HG02885 (cell line): Measurements from ENCODE around the gene TFF3.

ENCODE experiments used
- ATAC-seq: cut with Tn5 transposase; IDR thresholded peaks from one replicate; pipeline ENCODE4 v1.9.1; 2021; ENCODE audit warnings: mild to moderate bottlenecking; ENCODE audit not compliant: unreplicated experiment, poor library complexity

The TFF3 gene

GRCh38 chr21:42291751-42292562 is 23.3 kb downstream of the TFF3 start:
- no peak for ATAC-seq

DNA sequence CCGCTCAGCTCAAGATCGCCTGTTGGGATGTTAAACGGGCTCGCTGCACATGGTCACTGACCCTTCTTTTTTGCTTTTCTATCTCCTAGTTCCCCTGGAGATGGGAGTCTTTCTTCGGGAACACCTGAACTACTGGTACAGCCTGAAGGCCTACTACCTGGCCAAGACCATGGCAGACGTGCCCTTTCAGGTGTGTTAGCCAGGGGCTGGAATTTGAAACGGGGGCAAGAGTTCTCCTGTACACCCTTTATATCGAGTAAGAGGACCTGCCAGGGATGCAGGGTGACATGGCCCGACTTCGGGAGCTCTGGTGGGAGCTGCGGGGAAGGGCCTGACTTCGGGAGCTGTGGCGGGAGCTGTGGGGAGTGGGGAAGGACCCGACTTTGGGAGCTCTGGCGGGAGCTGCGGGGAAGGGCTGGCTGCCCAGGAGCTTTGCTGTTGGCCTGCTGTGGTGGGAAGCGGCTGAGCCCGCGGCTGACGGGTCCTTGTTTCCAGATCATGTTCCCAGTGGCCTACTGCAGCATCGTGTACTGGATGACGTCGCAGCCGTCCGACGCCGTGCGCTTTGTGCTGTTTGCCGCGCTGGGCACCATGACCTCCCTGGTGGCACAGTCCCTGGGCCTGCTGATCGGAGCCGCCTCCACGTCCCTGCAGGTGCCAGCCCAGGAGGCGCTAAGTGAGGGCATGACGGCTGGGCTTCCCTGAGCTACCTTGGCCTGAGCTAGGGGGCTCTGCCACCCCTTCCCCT is 24.0 kb downstream of the TFF3 start:
- no peak for ATAC-seq

- ATAC-seq: no peak
These were observed 24.7 kb downstream of the TFF3 start for GRCh38 chr21:42290505-42290904.

DNA sequence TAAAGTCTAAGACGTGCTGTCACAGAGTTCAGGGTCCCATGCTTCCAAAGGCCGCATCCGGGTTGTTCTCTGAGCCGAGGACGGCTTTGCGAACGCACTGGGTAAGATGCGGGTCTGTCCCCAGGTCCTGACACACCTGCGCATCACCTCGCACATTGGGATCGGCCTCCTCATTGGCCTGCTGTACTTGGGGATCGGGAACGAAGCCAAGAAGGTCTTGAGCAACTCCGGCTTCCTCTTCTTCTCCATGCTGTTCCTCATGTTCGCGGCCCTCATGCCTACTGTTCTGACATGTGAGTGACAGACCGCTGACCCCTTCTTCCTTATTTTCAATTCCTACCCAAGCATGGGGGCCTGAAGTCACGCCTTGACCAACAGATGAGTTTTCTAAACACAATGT is 25.3 kb downstream of the TFF3 start:
- ATAC-seq: no peak

DNA sequence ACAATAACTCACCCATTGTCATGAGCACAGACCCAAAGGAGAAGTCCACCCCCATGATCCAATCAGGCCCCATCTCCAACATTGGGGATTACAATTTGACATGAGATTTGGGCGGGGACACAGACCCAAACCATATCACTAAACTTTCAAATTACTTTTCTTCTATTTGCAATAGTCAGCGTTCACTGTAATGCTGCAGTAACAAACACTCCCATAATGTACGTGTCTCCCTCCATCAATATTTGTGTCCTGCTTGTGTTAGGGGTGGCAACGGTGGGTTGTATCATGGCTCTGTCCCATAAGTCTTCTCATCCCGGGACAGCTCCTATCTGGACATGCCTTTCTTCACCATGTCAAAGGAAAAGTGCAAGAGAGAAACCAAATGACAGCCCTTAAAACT is 26.2 kb downstream of the TFF3 start:
- no peak for ATAC-seq

GRCh38 chr21:42287193-42288083 is 27.8 kb downstream of the TFF3 start:
- no peak for ATAC-seq

GRCh38 chr21:42286416-42286815 is 28.8 kb downstream of the TFF3 start:
- peak; percentile 60 for ATAC-seq

DNA sequence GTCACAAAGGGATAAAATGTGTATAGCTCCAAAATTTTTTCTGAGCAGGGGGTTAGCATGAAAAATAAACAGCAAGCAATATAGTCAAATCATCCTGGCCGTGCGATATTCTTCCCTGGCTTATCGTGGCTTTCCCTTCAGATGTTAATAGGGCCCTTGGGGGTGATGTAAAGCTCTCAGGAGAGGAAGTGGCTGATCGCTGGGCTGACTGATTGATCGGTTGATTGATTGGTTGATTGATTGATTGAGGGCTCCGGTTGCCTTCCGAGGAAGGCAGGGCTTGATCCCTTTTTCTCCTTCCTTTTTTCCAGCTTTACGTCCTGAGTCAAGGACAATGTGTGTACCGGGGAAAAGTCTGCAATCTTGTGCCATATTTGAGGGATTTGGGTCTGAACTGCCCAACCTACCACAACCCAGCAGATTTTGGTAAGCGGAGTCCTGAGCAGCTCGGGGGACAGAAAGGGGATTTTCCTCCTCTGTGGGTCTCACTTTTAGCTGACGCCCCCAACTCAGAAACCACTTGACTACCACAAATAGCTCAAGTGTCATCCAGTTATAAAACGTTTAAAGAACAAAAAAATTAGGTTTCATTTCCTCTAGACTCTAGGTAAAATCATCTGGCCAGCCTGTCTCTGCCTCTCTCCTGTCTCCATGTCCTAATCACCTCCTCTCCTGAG is 29.5 kb downstream of the TFF3 start:
- peak; percentile 29 for ATAC-seq

- ATAC-seq: no peak
These were observed 32.5 kb downstream of the TFF3 start for GRCh38 chr21:42282715-42283114.

DNA sequence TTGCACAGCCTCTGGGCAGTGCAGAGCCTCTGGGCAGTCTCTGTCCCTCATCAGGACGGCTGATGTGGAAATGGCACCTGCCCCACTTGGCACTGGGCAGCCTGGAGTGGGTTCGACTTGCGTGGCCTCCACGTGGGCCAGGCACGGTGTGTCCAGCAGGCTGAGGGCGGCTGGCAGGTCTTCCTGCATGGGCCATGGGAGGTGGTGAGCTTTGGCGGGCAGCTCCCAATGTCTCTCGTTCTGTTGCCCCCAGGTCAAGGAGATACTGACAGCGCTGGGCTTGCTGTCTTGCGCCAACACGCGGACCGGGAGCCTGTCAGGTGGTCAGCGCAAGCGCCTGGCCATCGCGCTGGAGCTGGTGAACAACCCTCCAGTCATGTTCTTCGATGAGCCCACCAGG is 33.2 kb downstream of the TFF3 start:
- ATAC-seq: no peak

DNA sequence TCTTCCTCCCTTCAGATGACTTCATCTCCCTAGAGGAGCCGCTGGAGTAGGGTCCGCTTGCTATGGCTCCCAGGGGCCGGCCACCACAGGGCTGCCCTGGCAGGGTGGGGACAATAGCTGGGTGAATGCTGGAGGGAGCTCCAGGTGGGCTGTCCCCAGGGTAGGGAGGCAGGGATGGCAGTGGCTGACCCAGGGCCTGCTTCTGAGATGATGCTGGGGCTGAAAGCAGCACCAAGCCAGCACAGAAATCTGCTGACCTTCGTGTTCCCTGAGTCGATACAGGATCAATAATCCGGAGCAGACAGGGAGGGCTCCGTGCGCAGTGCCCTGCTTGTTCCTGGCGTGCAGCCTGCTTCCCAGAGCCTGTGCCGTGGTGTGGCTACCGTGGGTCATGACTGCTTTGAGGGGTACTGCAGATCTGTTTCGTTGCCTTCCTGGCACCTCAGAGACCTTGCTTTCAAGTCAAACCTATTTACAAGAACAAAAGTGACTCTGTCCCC is 34.0 kb downstream of the TFF3 start:
- no peak for ATAC-seq

- ATAC-seq: no peak
These were observed 34.6 kb downstream of the TFF3 start for GRCh38 chr21:42280356-42281180.

DNA sequence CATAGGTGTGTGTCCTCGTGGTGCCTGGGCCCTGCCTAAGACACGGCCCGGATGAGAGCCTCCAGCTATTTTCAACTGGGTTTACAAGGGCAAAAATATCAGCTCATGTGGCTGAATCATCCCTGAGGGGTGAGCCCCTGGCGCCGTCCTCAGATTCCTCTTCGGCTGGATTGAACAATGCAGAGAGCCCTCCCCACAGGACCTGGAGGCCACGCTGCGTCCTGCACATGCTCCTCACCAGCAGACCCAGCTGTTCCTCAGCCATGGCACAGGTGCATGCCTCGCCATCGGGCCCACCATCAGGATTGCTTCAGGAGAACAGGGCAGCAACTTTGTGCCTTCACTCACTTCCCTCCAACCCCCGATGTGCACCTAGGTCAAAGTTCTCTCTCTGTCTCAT is 35.3 kb downstream of the TFF3 start:
- no peak for ATAC-seq

- ATAC-seq: no peak
These were observed 35.8 kb downstream of the TFF3 start for GRCh38 chr21:42279341-42279871.

DNA sequence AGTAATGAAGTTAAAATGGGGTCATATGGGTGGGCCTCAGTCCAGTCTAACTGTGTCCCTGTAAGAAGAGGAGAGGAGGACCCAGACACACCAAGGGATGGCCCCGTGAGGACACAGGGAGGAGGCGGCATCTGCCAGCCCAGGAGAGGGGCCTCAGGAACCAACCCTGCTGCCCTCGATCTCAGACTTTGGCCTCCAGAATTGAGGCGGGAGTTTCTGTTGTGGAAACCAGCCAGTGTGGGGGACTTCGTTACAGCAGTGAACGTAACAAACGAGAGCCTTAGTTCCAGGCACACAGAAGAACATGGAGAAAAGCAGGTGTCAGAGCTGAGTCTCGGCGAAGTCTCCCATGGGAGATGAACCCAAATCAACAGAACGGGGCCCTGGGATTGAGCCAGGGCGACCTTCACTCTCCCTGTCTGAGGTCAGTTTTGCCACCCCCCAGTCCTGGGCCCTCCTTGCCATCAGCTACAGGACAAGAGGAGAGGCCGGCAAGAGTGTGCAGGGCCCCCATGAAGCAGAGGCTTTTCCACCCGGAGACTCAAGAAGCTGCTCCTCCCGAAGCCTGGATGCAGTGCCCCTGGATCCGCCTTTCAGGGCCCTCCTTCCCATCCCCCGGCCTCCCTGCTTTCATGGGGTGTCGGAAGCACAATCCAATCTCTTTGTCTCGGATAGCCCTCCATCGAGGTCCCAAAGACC is 36.6 kb downstream of the TFF3 start:
- ATAC-seq: no peak

- no peak for ATAC-seq
These were observed 37.6 kb downstream of the TFF3 start for GRCh38 chr21:42277593-42277992.

DNA sequence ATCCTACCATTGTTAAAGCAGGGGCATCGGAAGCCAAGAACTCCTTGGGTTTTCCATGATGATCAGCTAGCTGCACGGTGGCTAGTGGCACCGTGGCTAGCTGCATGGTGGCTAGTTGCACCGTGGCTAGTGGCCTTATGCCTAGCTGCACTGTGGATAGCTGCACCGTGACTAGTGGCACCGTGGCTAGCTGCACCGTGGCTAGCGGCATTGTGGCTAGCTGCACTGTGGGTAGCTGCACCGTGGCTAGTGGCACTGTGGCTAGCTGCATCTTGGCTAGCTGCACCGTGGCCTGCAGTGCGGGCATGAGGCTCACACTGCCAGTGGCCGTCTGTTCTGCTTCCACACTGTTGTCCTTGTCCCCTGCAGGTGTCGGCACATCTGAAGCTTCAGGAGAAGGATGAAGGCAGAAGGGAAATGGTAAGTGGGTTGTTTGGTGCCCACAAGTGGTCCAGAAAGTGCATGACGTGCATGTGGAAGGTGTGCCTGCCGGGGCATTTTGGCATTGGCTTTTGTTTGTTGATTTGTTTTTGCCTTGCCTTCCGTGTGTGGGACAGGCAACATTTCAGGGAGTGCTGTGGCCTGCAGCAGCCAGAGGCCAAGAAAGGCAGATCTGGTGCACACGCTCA is 38.6 kb downstream of the TFF3 start:
- no peak for ATAC-seq

- no peak for ATAC-seq
These were observed 39.1 kb downstream of the TFF3 start for GRCh38 chr21:42276076-42276475.
